SK-N-SH treated with all-trans-retinoic acid at 6 μM for 48 hours (cell line): ENCODE results near the gene ATP11A.

ENCODE experiments used
- ATAC-seq: fragments of 200-7000 bp; cut with Tn5 transposase; 3 replicates; pipeline ENCODE4 v1.9.1; 2020; ENCODE audit warnings: mild to moderate bottlenecking, moderate library complexity
- ARNTL ChIP-seq: fragments of 450-650 bp; formaldehyde crosslinking; IDR thresholded peaks from 2 replicates; pipeline ENCODE4 v1.5.0; 2020; ENCODE audit warnings: low read depth, mild to moderate bottlenecking, moderate library complexity, borderline replicate concordance
- BACH2 ChIP-seq: fragments of 250-450 bp; sonication (Bioruptor Pico); IDR thresholded peaks from 2 replicates; pipeline ENCODE4 v1.9.0; 2021; ENCODE audit warnings: mild to moderate bottlenecking, borderline replicate concordance
- CREB5 ChIP-seq: fragments of 250-450 bp; sonication (Bioruptor Pico); IDR thresholded peaks from 2 replicates; pipeline ENCODE4 v1.5.1; 2020; ENCODE audit warnings: low read depth, mild to moderate bottlenecking, moderate library complexity
- CSDC2 ChIP-seq: fragments of 250-450 bp; sonication (Bioruptor Pico); IDR thresholded peaks from 2 replicates; pipeline ENCODE4 v1.5.0; 2020; ENCODE audit warnings: mild to moderate bottlenecking, moderate library complexity
- CSRNP3 ChIP-seq: fragments of 250-450 bp; sonication (Bioruptor Pico); IDR thresholded peaks from 2 replicates; pipeline ENCODE4 v1.5.1; 2021; ENCODE audit warnings: mild to moderate bottlenecking, moderate library complexity
- ESRRG ChIP-seq: fragments of 250-450 bp; sonication (Bioruptor Pico); IDR thresholded peaks from 2 replicates; pipeline ENCODE4 v1.6.1; 2021; ENCODE audit warnings: mild to moderate bottlenecking
- GLIS3 ChIP-seq: fragments of 250-450 bp; sonication (Bioruptor Pico); IDR thresholded peaks from 2 replicates; pipeline ENCODE4 v1.5.0; 2020; ENCODE audit warnings: mild to moderate bottlenecking, moderate library complexity
- ISL1 ChIP-seq: fragments of 250-450 bp; sonication (Bioruptor Pico); IDR thresholded peaks from 2 replicates; pipeline ENCODE4 v2.1.2; 2022; ENCODE audit warnings: mild to moderate bottlenecking, moderate library complexity
- OSR1 ChIP-seq: fragments of 250-450 bp; sonication (Bioruptor Pico); IDR thresholded peaks from 2 replicates; pipeline ENCODE4 v1.8.0; 2022; ENCODE audit warnings: moderate library complexity, mild to moderate bottlenecking, inconsistent platforms
- PATZ1 ChIP-seq: fragments of 250-450 bp; sonication (Bioruptor Pico); IDR thresholded peaks from 2 replicates; pipeline ENCODE4 v1.8.0; 2020; ENCODE audit warnings: mild to moderate bottlenecking, moderate library complexity, borderline replicate concordance
- POU6F1 ChIP-seq: fragments of 250-450 bp; sonication (Bioruptor Pico); IDR thresholded peaks from 2 replicates; pipeline ENCODE4 v1.8.0; 2021; ENCODE audit warnings: low read depth, mild to moderate bottlenecking, moderate library complexity, borderline replicate concordance
- PPARA ChIP-seq: fragments of 250-450 bp; sonication (Bioruptor Pico); IDR thresholded peaks from 2 replicates; pipeline ENCODE4 v1.5.0; 2020; ENCODE audit warnings: mild to moderate bottlenecking, borderline replicate concordance
- RARB ChIP-seq: fragments of 250-450 bp; sonication (Bioruptor Pico); IDR thresholded peaks from 2 replicates; pipeline ENCODE4 v1.8.0; 2021; ENCODE audit warnings: mild to moderate bottlenecking, moderate library complexity
- SNAI2 ChIP-seq: fragments of 250-450 bp; sonication (Bioruptor Pico); IDR thresholded peaks from 2 replicates; pipeline ENCODE4 v1.5.0; 2020; ENCODE audit warnings: mild to moderate bottlenecking, moderate library complexity
- TCF4 ChIP-seq: fragments of 250-450 bp; sonication (Bioruptor Pico); IDR thresholded peaks from 2 replicates; pipeline ENCODE4 v1.8.0; 2021; ENCODE audit warnings: mild to moderate bottlenecking, moderate library complexity, borderline replicate concordance
- TOX ChIP-seq: fragments of 250-450 bp; sonication (Bioruptor Pico); IDR thresholded peaks from 2 replicates; pipeline ENCODE4 v1.8.0; 2021; ENCODE audit warnings: mild to moderate bottlenecking, moderate library complexity, borderline replicate concordance
- TSHZ2 ChIP-seq: fragments of 250-450 bp; sonication (Bioruptor Pico); IDR thresholded peaks from 2 replicates; pipeline ENCODE4 v1.5.0; 2020; ENCODE audit warnings: mild to moderate bottlenecking, moderate library complexity
- ZC3H10 ChIP-seq: fragments of 250-450 bp; sonication (Bioruptor Pico); IDR thresholded peaks from 2 replicates; pipeline ENCODE4 v1.5.1; 2021; ENCODE audit warnings: mild to moderate bottlenecking, moderate library complexity
- ZFP3 ChIP-seq: fragments of 250-450 bp; sonication (Bioruptor Pico); IDR thresholded peaks from 2 replicates; pipeline ENCODE4 v1.5.0; 2020; ENCODE audit warnings: mild to moderate bottlenecking, moderate library complexity
- ZFP30 ChIP-seq: fragments of 450-650 bp; formaldehyde crosslinking; IDR thresholded peaks from 2 replicates; pipeline ENCODE4 v1.5.0; 2022; ENCODE audit warnings: mild to moderate bottlenecking, moderate library complexity
- ZNF565 ChIP-seq: fragments of 450-650 bp; formaldehyde crosslinking; conservative IDR thresholded peaks from 2 replicates; pipeline ENCODE4 v1.5.0; 2020; ENCODE audit warnings: low read depth, mild to moderate bottlenecking, moderate library complexity
- ZNF70 ChIP-seq: fragments of 450-650 bp; formaldehyde crosslinking; IDR thresholded peaks from 2 replicates; pipeline ENCODE4 v1.5.0; 2020; ENCODE audit warnings: mild to moderate bottlenecking, moderate library complexity
- ZNF8 ChIP-seq: fragments of 450-650 bp; formaldehyde crosslinking; IDR thresholded peaks from 2 replicates; pipeline ENCODE4 v1.5.0; 2020; ENCODE audit warnings: mild to moderate bottlenecking, moderate library complexity

ATP11A gene

GRCh38 chr13:112689303-112690245 lies at the start of gene ATP11A:
Gene ATP11A (plus strand): TSS chr13:112690038. CDS start chr13:112690417, 379 bp downstream.
- peak; percentile 89 for ATAC-seq

GRCh38 chr13:112641456-112642089 lies 48.3 kb upstream of the ATP11A start:
- ATAC-seq: no peak

More at GRCh38 chr13:112689303-112690245, at the start of gene ATP11A:
- TF ChIP-seq ZFP3 (CRISPR knock-in tag): no peak
- TF ChIP-seq ZFP30: no peak
- TF ChIP-seq ZNF8 (CRISPR knock-in tag): no peak
- no peak for TF ChIP-seq ZNF70 (CRISPR knock-in tag)
- TF ChIP-seq CSDC2 (CRISPR knock-in tag): no peak
- no peak for TF ChIP-seq ISL1 (CRISPR knock-in tag)

GRCh38 chr13:112642090-112642460 lies 47.8 kb upstream of the ATP11A start:
- TF ChIP-seq PPARA (CRISPR knock-in tag) (no peak), BACH2 (CRISPR knock-in tag) (no peak), TSHZ2 (CRISPR knock-in tag) (no peak), ZNF565 (CRISPR knock-in tag) (no peak), ZC3H10 (CRISPR knock-in tag) (no peak), OSR1 (no peak)
- ATAC-seq: no peak

More at GRCh38 chr13:112641456-112642089, 48.3 kb upstream of the ATP11A start:
- TF ChIP-seq SNAI2 (CRISPR knock-in tag) (no peak), ARNTL (CRISPR knock-in tag) (no peak), ZC3H10 (CRISPR knock-in tag) (no peak), BACH2 (CRISPR knock-in tag) (no peak), ISL1 (CRISPR knock-in tag) (no peak), ESRRG (CRISPR knock-in tag) (no peak), PPARA (CRISPR knock-in tag) (no peak), RARB (no peak), CREB5 (CRISPR knock-in tag) (no peak)

GRCh38 chr13:112643759-112644459 lies 45.9 kb upstream of the ATP11A start:
- no peak for ATAC-seq
- no peak for TF ChIP-seq TOX (CRISPR knock-in tag)
- no peak for TF ChIP-seq RARB
- no peak for TF ChIP-seq PATZ1 (CRISPR knock-in tag)
- no peak for TF ChIP-seq GLIS3 (CRISPR knock-in tag)
- no peak for TF ChIP-seq ZNF565 (CRISPR knock-in tag)
- no peak for TF ChIP-seq ZNF8 (CRISPR knock-in tag)
- no peak for TF ChIP-seq CSDC2 (CRISPR knock-in tag)
- no peak for TF ChIP-seq CSRNP3
- TF ChIP-seq ZC3H10 (CRISPR knock-in tag): no peak
- TF ChIP-seq CREB5 (CRISPR knock-in tag): no peak
- TF ChIP-seq ISL1 (CRISPR knock-in tag): no peak
- TF ChIP-seq POU6F1 (CRISPR knock-in tag): no peak
- TF ChIP-seq TCF4 (CRISPR knock-in tag): no peak
- no peak for TF ChIP-seq ARNTL (CRISPR knock-in tag)
- TF ChIP-seq OSR1: no peak
